IMR-90 (cell line): ENCODE measurements around the gene FANCM. TPM values are rescaled to one million over a fixed set of nuclear protein-coding genes. Genes with fewer than 3 reads are reported as not detected.

Experiments used
- ATAC-seq: fragments of 200-7000 bp; cut with Tn5 transposase; 2 replicates; pipeline ENCODE4 v1.9.1; 2020; ENCODE audit warnings: low read depth, mild to moderate bottlenecking, moderate library complexity
- BruUV-seq: library from RNA; stranded (reverse); fragments of 400-500 nt; replicated peaks from 2 replicates; lab custom pipeline; 2021; lab: Mats Ljungman, UMichigan
- CTCF ChIA-PET: fragments of 300-600 bp; formaldehyde crosslinking; extraction: SDS; loops from one replicate; lab custom pipeline; 2021; ENCODE audit warnings: antibody characterized with exemption; lab: Yijun Ruan, JAX
- POLR2A ChIA-PET: fragments of 300-600 bp; sonication (Branson Sonifier 250); formaldehyde crosslinking; loops from one replicate; lab custom pipeline; 2022; ENCODE audit warnings: antibody characterized with exemption; ENCODE audit not compliant: unreplicated experiment; lab: Charles Lee
- DNase-seq: peaks from one replicate; pipeline ENCODE4 v3.0.0; 2013
- H2AFZ ChIP-seq: replicated peaks from 2 replicates; pipeline ENCODE3; 2013; ENCODE audit warnings: low read length, mild to moderate bottlenecking; ENCODE audit not compliant: poor library complexity
- H2AK5ac ChIP-seq: 2 replicates; pipeline ENCODE4 v1.6.1; 2013; ENCODE audit warnings: low read depth, low read length, inconsistent platforms
- H2AK9ac ChIP-seq: replicated peaks from 2 replicates; pipeline ENCODE3; 2013; ENCODE audit warnings: mild to moderate bottlenecking, low read depth, low read length, moderate library complexity; ENCODE audit not compliant: poor library complexity
- H2BK120ac ChIP-seq: 2 replicates; pipeline ENCODE4 v1.6.1; 2013; ENCODE audit warnings: low read depth, low read length, inconsistent platforms
- H2BK15ac ChIP-seq: 3 replicates; pipeline ENCODE4 v1.6.1; 2013; ENCODE audit warnings: low read depth, low read length, inconsistent platforms
- H2BK20ac ChIP-seq: 2 replicates; pipeline ENCODE4 v1.6.1; 2013; ENCODE audit warnings: low read depth, mild to moderate bottlenecking, inconsistent platforms, low read length, moderate library complexity
- H2BK5ac ChIP-seq: 2 replicates; pipeline ENCODE4 v1.6.1; 2013; ENCODE audit warnings: mild to moderate bottlenecking, low read depth, low read length, inconsistent platforms; ENCODE audit not compliant: poor library complexity, severe bottlenecking
- H3K14ac ChIP-seq: replicated peaks from 2 replicates; pipeline ENCODE4 v1.6.1; 2013; ENCODE audit warnings: low read depth, low read length, inconsistent platforms
- H3K18ac ChIP-seq: 2 replicates; pipeline ENCODE4 v1.6.1; 2013; ENCODE audit warnings: low read depth, low read length, control low read depth
- H3K23ac ChIP-seq: 2 replicates; pipeline ENCODE4 v1.6.1; 2013; ENCODE audit warnings: low read depth, low read length, inconsistent platforms
- H3K27ac ChIP-seq: 2 replicates; pipeline ENCODE4 v1.5.1; 2013; ENCODE audit warnings: mild to moderate bottlenecking, control low read depth, low read length; ENCODE audit not compliant: insufficient read depth
- H3K27me3 ChIP-seq: 2 replicates; pipeline ENCODE4 v1.6.1; 2013; ENCODE audit warnings: low read length; ENCODE audit not compliant: control insufficient read depth, insufficient read depth
- H3K36me3 ChIP-seq: 2 replicates; pipeline ENCODE4 v1.6.1; 2013; ENCODE audit warnings: low read length, mixed read lengths; ENCODE audit not compliant: control insufficient read depth, insufficient read depth
- H3K4ac ChIP-seq: 2 replicates; pipeline ENCODE4 v1.6.1; 2013; ENCODE audit warnings: low read depth, low read length, inconsistent platforms
- H3K4me1 ChIP-seq: 2 replicates; pipeline ENCODE4 v1.6.1; 2013; ENCODE audit warnings: low read length, mixed read lengths; ENCODE audit not compliant: control insufficient read depth, insufficient read depth
- H3K4me2 ChIP-seq: 2 replicates; pipeline ENCODE4 v1.6.1; 2013; ENCODE audit warnings: low read depth, mild to moderate bottlenecking, control low read depth, low read length, moderate library complexity
- H3K4me3 ChIP-seq: 2 replicates; pipeline ENCODE4 v1.5.1; 2013; ENCODE audit warnings: low read depth, mild to moderate bottlenecking, control low read depth, low read length, moderate library complexity; ENCODE audit not compliant: insufficient read depth
- H3K56ac ChIP-seq: 2 replicates; pipeline ENCODE4 v1.6.1; 2013; ENCODE audit warnings: low read length, inconsistent platforms; ENCODE audit not compliant: insufficient read depth; ENCODE audit errors: extremely low read depth
- H3K79me1 ChIP-seq, 2 experiments: 2 replicates each; pipeline ENCODE4 v1.6.1; 2013; ENCODE audit warnings: low read length in 2 of 2, inconsistent platforms in 1 of 2, low read depth in 1 of 2
- H3K9ac ChIP-seq: 2 replicates; pipeline ENCODE4 v1.6.1; 2013; ENCODE audit warnings: low read depth, low read length, control low read depth
- H3K9me1 ChIP-seq: 2 replicates; pipeline ENCODE4 v1.6.1; 2013; ENCODE audit warnings: low read length, inconsistent platforms; ENCODE audit not compliant: insufficient read depth
- H3K9me3 ChIP-seq: 2 replicates; pipeline ENCODE4 v1.6.1; 2013; ENCODE audit warnings: low read length; ENCODE audit not compliant: control insufficient read depth, insufficient read depth
- H4K20me1 ChIP-seq: 2 replicates; pipeline ENCODE4 v1.6.1; 2013; ENCODE audit warnings: low read length, inconsistent platforms; ENCODE audit not compliant: insufficient read depth
- H4K5ac ChIP-seq: 2 replicates; pipeline ENCODE4 v1.6.1; 2013; ENCODE audit warnings: mild to moderate bottlenecking, low read depth, low read length, control low read depth
- H4K8ac ChIP-seq, 2 experiments: 2 replicates each; pipeline ENCODE4 v1.6.1; 2013; ENCODE audit warnings: low read depth in 2 of 2, low read length in 2 of 2, control low read depth in 1 of 2, inconsistent platforms in 1 of 2
- H4K91ac ChIP-seq: 2 replicates; pipeline ENCODE4 v1.6.1; 2013; ENCODE audit warnings: low read depth, low read length, inconsistent platforms; ENCODE audit not compliant: insufficient read depth
- BHLHE40 ChIP-seq: fragments of 150-350 bp; IDR thresholded peaks from 2 replicates; pipeline ENCODE4 v1.6.1; 2016; ENCODE audit warnings: mild to moderate bottlenecking, low read depth, low read length
- CEBPB ChIP-seq: IDR thresholded peaks from 2 replicates; pipeline ENCODE4 v1.6.1; 2012; ENCODE audit warnings: low read depth, low read length, improper control_type of control experiment
- FOS ChIP-seq: fragments of 150-350 bp; IDR thresholded peaks from 2 replicates; pipeline ENCODE4 v1.6.1; 2016; ENCODE audit warnings: low read depth, low read length
- MAFK ChIP-seq: IDR thresholded peaks from 2 replicates; pipeline ENCODE4 v1.6.1; 2012; ENCODE audit warnings: low read depth, low read length, improper control_type of control experiment
- MAZ ChIP-seq: IDR thresholded peaks from 2 replicates; pipeline ENCODE4 v1.6.1; 2012; ENCODE audit warnings: low read depth, mild to moderate bottlenecking, low read length, improper control_type of control experiment, moderate library complexity, borderline replicate concordance
- MXI1 ChIP-seq: IDR thresholded peaks from 2 replicates; pipeline ENCODE4 v1.6.1; 2012; ENCODE audit warnings: low read depth, mild to moderate bottlenecking, low read length, moderate library complexity, borderline replicate concordance
- POLR2A ChIP-seq: IDR thresholded peaks from 2 replicates; pipeline ENCODE4 v1.6.1; 2012; ENCODE audit warnings: mild to moderate bottlenecking, low read depth, low read length
- RAD21 ChIP-seq: IDR thresholded peaks from 2 replicates; pipeline ENCODE4 v1.6.1; 2012; ENCODE audit warnings: low read length, improper control_type of control experiment
- RCOR1 ChIP-seq: IDR thresholded peaks from 2 replicates; pipeline ENCODE4 v1.6.1; 2012; ENCODE audit warnings: mild to moderate bottlenecking, low read length, improper control_type of control experiment; ENCODE audit not compliant: insufficient replicate concordance
- RFX5 ChIP-seq: IDR thresholded peaks from 2 replicates; pipeline ENCODE4 v1.8.0; 2012; ENCODE audit warnings: low read depth, mild to moderate bottlenecking, low read length, moderate library complexity
- SMC3 ChIP-seq: fragments of 150-350 bp; IDR thresholded peaks from 2 replicates; pipeline ENCODE4 v1.6.1; 2016; ENCODE audit warnings: low read depth, mild to moderate bottlenecking, antibody characterized with exemption, low read length, moderate library complexity
- WGBS, 2 experiments: methylation state at CpG; one replicate each; pipeline versions ENCODE4 v1.1.5 to v1.1.7; 2013; ENCODE audit warnings: missing lambda C conversion rate in 2 of 2; ENCODE audit not compliant: insufficient read length in 1 of 2; ENCODE audit errors: extremely low coverage in 2 of 2; 5-methylcytosine and 5-hydroxymethylcytosine counted together
- dilution Hi-C: fragments of 300-500 bp; cut with HindIII; formaldehyde crosslinking; loops from one replicate; pipeline ENCODE4 v1.14.3; 2018; ENCODE audit warnings: low sequenced_read_pairs; ENCODE audit not compliant: unreplicated experiment
- in situ Hi-C: fragments of 300-500 bp; cut with MboI; formaldehyde crosslinking; loops from 3 replicates; pipeline ENCODE4 v1.14.3; 2019; ENCODE audit warnings: low sequenced_read_pairs, inconsistent platforms, mixed read lengths
- intact Hi-C: fragments of 100-400 bp; cut with micrococcal nuclease; formaldehyde crosslinking; loops from 2 replicates; pipeline ENCODE4 v1.10.0; 2022
- polyA plus RNA-seq, 3 experiments: library from polyadenylated mRNA; depleted of rRNA; stranded (reverse); fragments of >200 nt; gene quantifications; 2 replicates each; pipeline ENCODE4 v1.2.3, GENCODE V29; 2012; ENCODE audit warnings: low replicate concordance in 1 of 3
- total RNA-seq: library from RNA; depleted of rRNA; stranded (reverse); fragments of >200 nt; gene quantifications from 2 replicates; pipeline ENCODE4 v1.2.3, GENCODE V29; 2012
- TF ChIP-seq, protein P1 (sequence below): fragments of 150-350 bp; IDR thresholded peaks from 2 replicates; pipeline ENCODE4 v1.6.1; 2016; ENCODE audit warnings: low read depth, mild to moderate bottlenecking, low read length, moderate library complexity, borderline replicate concordance
- TF ChIP-seq, protein P2 (sequence below): fragments of 150-350 bp; IDR thresholded peaks from 2 replicates; pipeline ENCODE4 v1.6.1; 2017; ENCODE audit warnings: mild to moderate bottlenecking, antibody characterized with exemption, low read length, low read depth
- TF ChIP-seq, protein P3 (sequence below): conservative IDR thresholded peaks from 2 replicates; pipeline ENCODE4 v1.5.1; 2012; ENCODE audit warnings: mild to moderate bottlenecking, low read depth, low read length, improper control_type of control experiment

Gene FANCM
- total and polyA plus RNA-seq, 2 of the 4 experiments (the other 2 are of a cell fraction): 1.7 to 7.0 TPM

DNA sequence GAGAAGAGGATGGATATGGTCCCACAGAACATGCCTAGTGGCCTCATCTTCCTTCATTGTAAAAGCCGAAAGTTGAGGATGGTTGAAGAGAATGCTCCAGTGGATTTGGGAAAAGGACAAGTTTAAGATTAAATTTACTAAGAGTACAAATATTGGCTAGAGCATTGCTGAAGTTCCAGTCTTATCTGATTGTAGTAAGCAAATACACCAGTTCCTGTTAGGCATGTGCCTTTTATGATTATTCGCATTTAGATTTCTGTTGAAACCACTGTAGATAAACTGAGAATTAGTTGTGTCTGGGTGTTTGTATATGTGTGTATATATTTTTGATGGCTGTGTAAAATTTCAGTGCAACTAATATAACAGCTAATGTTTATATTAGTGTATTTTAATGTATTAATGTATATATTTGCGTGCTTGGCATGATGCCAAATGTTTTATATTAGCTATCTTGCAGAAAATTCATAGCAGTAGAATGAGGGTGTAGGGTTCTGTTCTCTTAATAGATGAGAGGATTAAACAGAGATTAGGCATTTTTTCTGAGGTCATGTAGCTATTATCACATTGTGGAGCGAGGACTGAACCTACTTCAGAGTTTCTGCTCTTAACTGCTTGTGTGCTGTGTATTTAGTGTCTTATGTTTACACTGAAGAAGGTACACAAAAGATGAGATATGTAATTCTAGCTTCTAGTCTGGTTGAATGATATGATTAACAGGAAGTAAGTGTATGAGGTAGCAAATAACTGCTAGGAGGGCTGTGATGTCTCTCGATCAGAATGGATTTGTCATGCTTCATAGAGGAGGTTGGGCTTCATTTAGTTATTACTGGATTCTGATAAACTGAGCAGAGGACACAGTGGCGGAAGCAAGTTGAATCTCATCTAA is 22.6 kb upstream of the FANCM start:
- DNase-seq: peak; percentile 62
- TF ChIP-seq CEBPB (no peak), MAFK (no peak), MXI1 (no peak), RAD21 (no peak), RCOR1 (no peak), FOS (no peak), RFX5 (no peak), SMC3 (no peak), POLR2A (no peak), BHLHE40 (no peak), MAZ (no peak)
- TF ChIP-seq, protein P1, sequence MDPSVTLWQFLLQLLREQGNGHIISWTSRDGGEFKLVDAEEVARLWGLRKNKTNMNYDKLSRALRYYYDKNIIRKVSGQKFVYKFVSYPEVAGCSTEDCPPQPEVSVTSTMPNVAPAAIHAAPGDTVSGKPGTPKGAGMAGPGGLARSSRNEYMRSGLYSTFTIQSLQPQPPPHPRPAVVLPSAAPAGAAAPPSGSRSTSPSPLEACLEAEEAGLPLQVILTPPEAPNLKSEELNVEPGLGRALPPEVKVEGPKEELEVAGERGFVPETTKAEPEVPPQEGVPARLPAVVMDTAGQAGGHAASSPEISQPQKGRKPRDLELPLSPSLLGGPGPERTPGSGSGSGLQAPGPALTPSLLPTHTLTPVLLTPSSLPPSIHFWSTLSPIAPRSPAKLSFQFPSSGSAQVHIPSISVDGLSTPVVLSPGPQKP: no peak
- TF ChIP-seq, protein P2, sequence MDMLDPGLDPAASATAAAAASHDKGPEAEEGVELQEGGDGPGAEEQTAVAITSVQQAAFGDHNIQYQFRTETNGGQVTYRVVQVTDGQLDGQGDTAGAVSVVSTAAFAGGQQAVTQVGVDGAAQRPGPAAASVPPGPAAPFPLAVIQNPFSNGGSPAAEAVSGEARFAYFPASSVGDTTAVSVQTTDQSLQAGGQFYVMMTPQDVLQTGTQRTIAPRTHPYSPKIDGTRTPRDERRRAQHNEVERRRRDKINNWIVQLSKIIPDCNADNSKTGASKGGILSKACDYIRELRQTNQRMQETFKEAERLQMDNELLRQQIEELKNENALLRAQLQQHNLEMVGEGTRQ: no peak
- TF ChIP-seq, protein P3, sequence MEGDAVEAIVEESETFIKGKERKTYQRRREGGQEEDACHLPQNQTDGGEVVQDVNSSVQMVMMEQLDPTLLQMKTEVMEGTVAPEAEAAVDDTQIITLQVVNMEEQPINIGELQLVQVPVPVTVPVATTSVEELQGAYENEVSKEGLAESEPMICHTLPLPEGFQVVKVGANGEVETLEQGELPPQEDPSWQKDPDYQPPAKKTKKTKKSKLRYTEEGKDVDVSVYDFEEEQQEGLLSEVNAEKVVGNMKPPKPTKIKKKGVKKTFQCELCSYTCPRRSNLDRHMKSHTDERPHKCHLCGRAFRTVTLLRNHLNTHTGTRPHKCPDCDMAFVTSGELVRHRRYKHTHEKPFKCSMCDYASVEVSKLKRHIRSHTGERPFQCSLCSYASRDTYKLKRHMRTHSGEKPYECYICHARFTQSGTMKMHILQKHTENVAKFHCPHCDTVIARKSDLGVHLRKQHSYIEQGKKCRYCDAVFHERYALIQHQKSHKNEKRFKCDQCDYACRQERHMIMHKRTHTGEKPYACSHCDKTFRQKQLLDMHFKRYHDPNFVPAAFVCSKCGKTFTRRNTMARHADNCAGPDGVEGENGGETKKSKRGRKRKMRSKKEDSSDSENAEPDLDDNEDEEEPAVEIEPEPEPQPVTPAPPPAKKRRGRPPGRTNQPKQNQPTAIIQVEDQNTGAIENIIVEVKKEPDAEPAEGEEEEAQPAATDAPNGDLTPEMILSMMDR: no peak

More for the DNA sequence above, 22.6 kb upstream of the FANCM start:
- Histone ChIP-seq H3K4me2 (no peak overlapping the region; the same call in 1 of the 2 replicates), H2BK5ac (peak overlapping the region; percentile 60), H2AK5ac (no peak overlapping the region), H3K56ac (no peak overlapping the region), H2AK9ac (no peak overlapping the region), H3K4me3 (no peak overlapping the region), H2AFZ (no peak overlapping the region), H3K9me1 (no peaks in the 10 kb centered on the region), H3K9ac (no peak overlapping the region), H3K18ac (no peak overlapping the region), H3K4ac (no peak overlapping the region), H2BK15ac (no peak overlapping the region), H2BK120ac (no peak overlapping the region), H3K14ac (no peak overlapping the region), H4K5ac (no peak overlapping the region), H3K36me3 (peaks cover 27% of the 10 kb centered on the region), H4K91ac (no peak overlapping the region), H3K27ac (peak overlapping the region; percentile 16; the same call in 1 of the 2 replicates), H3K79me1 (peaks cover 0 to 13% of the 10 kb centered on the region in 2 experiments; a peak in 2 of 4 replicates), H3K4me1 (peaks cover 6% of the 10 kb centered on the region; the same call in 1 of the 2 replicates), H2BK20ac (no peak overlapping the region), H3K9me3 (no peaks in the 10 kb centered on the region), H4K20me1 (peaks cover 4% of the 10 kb centered on the region; the same call in 1 of the 2 replicates), H4K8ac (no peak overlapping the region; a peak in 1 of 4 replicates), H3K23ac (peak overlapping the region; percentile 58), H3K27me3 (no peaks in the 10 kb centered on the region)
- 54% methylated on average over 2 of the region's 6 CpGs; no CpG with 5 or more reads in 1 of the 2 experiments for WGBS, 2 experiments
- ChIA-PET POLR2A (no interaction called here), CTCF (no interaction called here)
- intact Hi-C loops: no loop called here
- in situ Hi-C loops: no loop called here
- peak; percentile 76 for ATAC-seq
- dilution Hi-C loops: no loop called here
- no TSS peak for BruUV-seq
